Embryonic facial prominence (tissue), 1 donor: ENCODE results near the gene SMIM20.
"Not testable (repeated sequence)": the region's sequence is repeated elsewhere in the genome, so short reads cannot be mapped to it uniquely, and the experiment has no call there.

Experiments
- DNase-seq: peaks from one replicate; pipeline ENCODE4 v3.0.0-alpha.2; 2016; ENCODE audit errors: extremely low spot score

SMIM20 gene

DNA sequence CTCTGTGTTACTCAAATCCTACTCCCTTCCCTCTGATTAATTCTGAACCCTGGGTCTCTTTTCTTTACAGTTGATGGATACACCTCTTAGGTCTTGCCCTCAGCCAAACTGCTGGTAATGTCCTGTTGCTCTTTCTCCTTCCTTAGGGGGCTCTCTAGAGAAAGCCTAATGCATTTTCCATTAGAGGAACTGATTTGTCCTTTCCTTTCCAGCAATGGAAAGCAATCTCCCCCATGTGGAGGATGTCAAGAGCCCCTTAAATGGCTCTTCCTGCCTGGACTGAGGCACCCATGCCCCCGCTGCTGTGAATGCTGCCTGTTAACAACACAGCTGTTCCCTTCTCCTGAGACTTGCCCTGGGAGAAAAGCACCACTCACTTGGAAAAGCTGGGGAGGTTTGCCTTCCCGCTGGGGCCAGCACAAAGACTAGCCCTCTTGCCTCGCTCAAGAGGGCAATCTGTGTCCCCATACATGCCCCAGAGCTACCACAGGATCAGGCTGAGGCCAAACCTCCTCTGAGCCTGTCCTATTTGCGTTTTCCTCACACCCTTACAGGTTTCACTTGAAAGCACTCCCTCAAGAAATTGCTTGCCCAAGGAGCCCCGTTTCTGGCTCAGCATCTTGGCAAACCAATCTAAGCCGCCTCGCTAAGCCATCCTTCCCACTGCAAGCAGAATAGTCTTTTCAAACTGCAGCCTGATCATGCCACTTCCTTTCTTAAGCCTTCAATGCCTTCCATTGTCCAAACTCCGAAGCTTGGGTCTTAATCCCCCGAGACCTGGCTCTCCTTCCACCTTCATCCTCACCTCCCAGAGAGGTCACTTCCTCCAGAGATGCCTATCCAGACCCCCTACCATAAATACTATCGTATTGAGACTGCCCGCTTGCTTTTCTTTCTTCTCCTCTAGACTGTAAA, 23.2 kb upstream of the SMIM20 start:
- DNase-seq: no peak

DNA sequence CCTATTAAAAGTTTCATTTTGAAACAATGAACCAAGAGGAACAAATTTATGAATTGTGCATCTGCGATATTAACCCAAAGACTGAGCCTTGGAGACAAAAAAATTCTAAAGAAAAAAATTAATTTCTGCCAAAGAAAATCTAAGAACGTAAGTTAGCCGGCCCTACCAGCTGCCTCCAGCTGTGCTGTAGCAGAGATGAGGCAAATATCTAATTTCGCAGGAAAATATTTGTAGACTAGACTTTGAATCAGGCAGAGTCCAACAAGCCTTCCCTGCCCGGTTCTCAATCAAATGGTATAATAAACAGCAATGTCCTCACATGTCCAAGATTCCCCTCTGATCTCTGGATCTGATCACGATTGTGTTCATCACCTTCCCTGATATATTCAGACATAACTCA, 21.2 kb upstream of the SMIM20 start:
- no peak for DNase-seq

DNA sequence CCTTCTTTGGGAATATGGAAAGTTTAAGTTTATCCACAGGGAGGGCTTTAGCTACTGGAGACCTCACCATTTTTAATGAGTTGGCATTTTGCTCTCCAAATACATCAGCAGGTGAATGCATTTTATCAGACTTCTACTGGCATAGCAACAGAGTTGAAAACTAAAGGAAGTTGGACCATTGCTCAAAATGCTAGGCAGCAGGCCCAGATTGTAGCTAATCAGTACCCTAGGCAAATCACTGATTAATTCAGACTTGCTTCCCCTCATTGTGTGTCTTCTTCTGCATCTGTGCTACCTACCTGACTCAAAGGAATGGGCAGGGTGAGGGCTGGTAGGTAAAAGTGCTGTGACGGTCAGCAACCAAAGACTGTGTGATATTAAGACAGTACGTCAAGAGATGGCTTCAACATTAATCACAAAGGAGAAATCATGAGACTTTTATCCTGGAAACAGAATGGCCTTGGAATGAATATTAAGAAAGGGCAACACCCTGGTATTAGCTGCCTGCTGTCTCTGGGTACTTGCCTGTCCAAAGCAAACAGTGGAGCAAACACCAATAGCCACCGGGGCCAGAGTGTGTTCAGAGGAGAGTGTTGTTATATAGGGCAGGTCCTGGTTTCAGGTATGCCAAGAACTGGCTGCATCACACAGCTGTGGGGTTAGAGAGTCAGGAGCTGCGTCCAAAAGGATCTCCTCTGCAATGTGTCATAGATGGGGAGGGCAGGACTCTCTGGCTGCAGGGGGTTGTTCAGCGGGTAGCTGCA, 17.1 kb upstream of the SMIM20 start:
- no peak for DNase-seq

DNA sequence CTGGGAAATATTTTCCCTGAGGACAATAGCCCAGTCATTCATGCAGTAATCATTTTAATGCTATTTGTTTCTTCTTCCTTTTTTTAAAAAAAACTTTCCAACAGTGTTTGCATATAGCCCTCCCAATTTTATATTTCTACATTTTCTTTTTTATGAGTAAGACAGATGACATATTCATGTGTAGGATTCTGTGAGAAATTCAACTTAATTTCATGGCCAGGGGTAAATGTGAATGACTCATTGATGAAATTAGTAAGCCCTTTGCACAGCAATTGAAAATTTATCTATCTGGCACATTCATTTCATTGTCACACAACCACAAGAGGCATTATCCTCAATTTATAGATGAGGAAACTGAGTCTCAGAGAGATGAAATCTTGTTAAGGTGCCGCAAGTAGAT, 13.7 kb upstream of the SMIM20 start:
- no peak for DNase-seq

DNA sequence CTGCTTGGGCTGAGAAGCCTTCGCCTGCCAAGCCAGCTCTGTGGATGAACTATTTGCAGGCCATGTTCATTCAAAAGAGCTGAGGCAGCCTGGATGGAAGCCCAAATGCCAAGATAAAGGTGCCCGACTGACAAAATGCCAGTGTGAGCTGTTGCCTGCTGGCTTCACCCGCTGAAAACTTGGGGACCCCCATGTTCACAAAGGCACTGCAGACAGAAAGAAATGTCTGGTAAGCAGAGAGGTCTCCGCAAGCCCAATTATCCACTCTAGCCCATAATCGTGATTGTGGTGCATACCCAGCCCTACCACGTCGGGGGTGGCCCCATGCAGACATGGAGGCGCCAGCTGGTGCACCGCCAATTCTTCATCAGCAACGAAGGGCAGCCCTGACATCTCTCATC, 13.0 kb upstream of the SMIM20 start:
- no peak for DNase-seq

DNA sequence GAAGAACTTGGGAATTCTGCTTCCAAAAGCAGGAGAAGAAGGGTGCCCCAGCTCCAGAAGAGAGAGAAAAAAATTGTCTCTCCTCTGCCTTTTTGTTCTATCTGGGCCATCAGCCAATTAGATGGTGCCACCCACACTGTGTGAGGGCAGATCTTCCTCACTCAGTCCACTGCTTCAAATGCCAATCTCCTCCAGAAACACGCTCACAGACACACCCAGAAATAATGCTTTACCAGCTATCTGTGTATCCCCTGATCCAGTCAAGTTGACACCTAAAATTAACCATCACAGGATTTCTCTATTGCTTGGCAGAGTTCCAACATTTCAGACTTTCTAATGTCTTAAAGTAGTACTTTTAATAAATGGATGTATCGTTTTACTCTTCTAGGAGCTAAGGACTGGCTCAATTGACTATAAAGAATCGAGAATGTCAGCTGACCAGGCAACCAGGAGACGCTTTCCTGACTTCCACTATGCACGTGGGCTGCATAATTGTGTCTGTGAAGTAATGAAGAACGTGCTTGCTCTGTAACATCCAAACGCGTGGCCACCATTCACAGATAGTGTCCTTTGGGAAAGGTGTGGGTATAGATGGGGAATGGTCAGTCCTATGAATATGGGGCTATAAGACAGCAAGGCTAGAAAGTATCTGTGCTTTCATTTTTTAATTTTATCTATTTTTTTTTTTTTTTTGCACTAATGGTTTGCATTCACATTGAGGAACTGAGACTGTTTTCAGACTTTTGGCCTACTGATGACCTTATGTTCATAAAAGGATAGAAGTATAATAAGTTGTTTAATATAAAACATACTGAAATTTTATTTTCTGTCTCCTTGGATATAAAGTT, 9.9 kb upstream of the SMIM20 start:
- no peak for DNase-seq

DNA sequence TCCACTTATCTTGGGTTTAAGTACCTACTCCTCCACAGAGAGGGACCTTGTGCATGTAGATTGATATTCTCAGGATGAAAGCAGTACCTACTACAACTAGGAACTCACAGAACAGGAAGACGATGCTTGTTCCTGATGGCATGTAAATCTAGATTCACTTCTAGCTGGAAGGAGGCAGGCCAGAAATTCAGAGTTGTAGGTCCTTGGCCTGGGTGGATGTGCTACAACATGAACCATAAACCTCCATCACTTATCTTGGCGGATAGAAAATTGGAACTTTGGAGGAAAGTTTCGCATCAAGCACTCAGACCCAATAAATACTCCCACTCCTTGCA, 9.3 kb upstream of the SMIM20 start:
- no peak for DNase-seq

DNA sequence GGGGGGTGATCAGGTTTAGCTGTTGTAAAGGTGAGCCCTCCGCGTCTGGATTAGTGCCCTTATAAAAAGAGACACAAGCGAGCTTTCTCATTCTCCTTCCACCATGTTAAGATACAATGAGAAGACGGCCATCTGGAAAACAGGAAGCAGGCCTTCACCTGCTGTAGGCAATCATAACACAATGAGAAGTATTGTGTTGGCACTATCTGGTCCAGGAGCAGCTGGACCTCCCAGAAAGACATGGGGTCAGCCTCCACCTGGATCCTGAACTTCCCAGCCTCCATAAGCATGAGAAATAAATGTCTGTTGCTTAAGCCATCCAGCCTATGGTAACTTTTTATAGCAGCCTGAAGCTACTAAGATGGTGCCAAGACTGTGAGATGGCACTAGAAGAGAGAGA, 8.6 kb upstream of the SMIM20 start:
- no peak for DNase-seq

DNA sequence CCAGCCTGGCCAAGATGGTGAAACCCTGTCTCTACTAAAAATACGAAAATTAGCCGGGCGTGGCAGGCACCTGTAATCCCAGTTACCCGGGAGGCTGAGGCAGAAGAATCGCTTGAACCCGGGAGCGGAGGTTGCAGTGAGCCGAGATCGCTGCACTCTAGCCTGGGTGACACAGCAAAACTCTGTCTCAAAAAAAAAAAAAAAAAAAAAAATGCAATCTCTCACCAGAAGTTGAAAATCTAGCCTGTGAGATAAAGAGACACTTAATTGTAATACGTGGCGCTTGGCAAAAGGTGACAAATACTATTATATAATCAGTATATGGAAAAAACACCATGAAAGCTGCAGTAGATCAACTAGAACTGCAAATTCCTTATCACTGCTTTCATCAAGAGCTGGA, 7.9 kb upstream of the SMIM20 start:
- not testable (repeated sequence) for DNase-seq

DNA sequence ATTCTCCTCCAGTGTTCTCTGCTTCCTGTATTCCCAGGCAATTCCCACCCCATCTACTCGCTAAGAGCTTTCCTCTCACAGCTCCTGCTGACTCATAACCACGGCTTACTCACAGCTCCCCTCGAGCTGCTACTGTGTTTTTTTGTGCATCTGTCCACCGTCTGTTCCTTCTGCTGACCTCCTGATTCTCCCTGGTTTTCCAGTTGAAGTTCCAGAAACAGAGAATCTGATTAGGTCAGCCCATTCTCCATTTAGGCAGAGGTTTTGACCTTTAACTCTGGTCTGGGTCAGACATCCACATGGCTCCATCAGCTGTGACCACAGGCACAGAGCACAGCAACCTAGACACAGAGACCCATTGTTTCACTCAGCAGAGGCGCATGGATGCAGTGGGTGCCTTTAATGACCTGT, 5.5 kb upstream of the SMIM20 start:
- DNase-seq: no peak

DNA sequence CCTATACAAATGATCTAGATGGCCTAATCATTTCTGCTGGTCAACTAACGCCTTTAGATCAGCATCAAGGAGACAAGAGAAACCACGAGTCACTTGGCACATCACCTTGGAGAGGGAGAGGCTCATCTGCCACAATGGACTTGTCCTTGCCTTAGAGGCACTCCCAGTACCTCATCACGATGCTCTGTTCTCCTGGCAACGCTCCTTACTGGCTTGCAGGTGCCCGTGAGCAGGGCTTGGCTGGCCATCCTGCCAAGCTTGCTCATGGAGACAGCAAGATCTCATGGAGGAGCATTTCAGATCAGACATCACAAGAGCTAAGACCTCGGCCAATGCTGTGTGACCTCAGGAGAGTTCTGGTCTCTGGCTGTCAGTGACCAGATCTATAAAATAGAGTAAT, 2.7 kb upstream of the SMIM20 start:
- no peak for DNase-seq

DNA sequence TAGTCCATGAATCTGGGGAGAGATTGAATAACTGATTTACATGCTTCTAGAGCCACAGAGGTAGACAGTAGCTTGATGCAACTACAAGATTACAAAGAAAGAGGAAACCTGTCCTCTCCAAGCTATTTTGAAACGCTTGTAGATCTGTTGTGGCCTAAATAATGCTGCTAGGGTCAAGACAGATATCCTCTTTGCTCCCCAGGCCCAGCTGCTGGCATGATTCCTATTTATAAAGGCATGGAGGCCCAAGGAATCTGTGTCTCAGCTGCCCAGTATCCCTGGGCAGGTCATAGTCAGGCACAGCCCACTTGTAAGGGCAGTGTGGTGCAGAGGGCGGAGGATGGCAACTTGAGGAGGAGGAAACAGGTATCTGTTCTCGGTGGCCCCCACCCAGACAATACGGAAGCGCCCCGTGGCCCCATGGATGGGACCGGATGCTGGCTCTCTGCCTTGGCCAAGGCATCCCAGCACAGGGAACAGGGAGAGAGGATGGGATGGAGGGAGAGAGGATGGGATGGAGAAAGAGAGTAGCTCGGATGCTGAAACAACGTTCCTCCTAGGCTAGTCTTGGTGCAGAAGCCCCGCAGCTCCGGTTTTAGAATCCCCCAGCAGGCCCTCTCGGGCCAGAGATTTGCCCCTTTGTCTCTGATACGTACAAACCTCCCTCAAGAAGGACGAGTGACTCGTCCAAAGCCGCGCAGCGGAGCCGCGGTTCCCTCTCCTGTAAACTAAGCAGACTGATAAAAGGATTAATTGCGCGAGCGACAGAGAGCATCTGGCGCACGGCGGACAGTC, 767 bp upstream of the SMIM20 start:
- DNase-seq: no peak

DNA sequence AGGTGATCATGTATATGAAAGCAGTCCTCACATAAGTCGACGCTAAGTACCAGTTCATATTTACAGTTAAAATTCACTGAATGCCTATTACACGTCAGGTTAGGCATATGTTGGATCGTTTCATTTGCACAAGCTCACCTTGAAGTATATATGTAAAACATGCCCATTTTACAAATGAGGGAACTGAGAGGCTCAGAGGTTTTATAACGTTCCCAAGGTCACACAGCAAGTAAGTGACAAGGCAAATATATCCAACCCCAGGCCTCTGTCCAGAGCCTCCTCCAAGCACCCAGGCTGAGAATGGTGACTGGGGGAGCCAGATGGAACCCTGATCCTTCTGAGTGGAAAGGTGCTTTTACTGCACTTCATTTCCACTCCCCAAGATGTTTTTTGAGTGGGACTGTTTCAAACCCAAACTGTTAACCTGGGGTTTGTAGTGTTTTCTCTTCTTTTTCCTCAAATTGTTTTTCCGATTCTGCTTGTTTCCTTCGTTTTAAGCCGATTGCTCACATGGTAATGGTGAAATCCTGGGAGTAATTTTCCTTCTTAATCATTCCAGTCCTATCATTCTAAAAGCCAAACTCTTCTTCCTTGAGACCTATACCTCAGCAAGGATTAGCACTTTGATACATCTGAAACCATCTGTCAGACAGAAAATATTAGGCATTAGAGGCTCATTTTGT, 791 bp downstream of the SMIM20 start:
- DNase-seq: no peak

DNA sequence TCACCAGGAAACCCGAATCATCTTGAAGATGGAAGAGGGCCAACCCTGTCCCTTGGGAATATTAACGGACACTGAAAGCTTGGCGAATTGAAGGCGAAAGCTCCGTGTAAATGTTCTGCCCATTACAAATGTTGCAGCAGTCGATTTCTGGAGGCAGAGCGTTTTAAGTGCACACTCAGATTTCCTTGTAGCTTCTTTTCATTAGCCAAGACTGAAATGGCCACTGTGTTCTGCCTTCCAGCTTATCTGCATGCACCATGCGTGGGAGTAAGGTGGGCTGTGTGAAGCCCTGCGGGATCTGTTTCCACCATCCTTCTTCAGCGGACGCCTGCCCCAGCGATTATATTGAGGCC, 1.3 kb downstream of the SMIM20 start:
- DNase-seq: no peak

DNA sequence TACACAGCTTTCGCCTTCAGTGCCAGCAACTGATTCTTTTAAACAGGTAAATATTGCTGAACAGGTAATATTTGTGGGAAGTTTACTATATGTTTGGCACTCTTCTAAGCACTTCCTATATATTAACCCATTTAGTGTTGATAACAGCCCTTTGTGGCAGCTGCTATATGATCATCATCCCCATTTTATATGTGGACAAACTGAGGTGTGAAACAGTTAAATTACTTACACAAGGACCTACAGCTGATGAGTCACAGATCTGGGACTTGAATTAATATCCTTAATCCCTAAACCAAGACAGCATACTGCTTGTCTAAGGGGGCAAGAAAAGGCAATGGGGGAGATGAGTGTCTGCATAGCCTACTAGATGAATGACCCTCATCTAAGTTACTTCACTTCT, 2.9 kb downstream of the SMIM20 start:
- no peak for DNase-seq

DNA sequence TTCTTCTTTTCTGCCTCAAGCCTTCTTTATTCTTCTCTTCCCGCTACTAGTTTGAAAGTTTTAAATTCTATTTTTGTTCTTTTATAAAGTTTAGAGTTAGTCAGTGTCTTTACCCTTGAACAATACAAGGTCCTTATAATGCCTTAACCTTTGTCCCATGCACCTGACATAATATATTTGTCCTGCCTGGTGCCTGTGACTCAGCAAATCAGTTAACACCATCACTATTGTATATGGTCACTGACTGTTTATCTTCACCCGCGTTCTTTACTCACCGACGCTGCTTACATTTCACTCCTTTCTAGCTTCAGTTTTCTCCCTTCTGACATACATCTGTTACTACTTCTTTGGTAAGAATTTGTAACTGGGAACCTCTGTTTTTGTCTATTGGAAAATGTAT, 5.7 kb downstream of the SMIM20 start:
- no peak for DNase-seq

DNA sequence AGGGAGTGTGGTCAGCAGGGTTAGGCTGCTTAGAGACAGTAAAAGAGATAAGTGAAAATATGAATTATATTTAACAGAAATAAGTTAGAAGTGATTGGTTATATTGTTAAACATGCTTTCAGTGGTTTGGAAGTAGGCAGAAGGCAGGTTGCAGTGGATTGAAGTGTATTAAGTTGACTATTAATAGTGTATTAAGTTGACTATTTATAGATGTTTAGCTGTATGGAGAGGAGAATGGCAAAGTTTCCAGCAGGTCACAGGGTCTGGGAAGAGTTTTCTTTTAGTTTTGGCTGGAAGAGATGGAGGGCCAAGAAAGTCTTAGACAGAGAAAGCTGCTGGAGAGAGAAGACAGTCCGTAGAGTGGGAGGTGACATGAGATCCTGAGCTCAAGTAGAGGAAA, 7.9 kb downstream of the SMIM20 start:
- no peak for DNase-seq

DNA sequence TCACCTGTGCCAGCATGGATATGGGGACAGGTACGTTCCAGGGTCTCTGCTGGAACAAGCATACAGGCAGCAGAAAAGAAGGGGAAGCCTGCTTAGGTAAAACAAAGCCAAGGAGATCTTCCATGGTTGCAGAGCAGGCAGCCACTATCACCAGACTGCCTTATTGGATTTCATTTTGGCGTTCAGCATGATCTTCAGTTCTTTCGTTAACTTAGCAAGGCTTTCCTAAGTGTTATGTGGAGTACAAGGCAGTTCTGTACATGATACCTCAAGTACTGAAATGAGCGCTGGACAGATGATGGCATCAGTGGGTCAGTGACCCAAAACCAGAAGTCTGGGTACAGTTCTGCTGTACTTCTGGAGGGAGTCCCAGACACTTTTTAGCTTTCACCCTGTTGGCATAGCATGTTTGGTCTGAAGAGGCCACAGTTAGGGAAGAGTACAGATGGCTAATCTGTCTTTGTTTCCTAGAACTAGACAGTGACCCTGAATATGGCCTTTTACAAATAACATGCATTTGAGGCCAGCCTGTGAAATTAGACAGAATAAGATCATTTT, 8.9 kb downstream of the SMIM20 start:
- DNase-seq: no peak

DNA sequence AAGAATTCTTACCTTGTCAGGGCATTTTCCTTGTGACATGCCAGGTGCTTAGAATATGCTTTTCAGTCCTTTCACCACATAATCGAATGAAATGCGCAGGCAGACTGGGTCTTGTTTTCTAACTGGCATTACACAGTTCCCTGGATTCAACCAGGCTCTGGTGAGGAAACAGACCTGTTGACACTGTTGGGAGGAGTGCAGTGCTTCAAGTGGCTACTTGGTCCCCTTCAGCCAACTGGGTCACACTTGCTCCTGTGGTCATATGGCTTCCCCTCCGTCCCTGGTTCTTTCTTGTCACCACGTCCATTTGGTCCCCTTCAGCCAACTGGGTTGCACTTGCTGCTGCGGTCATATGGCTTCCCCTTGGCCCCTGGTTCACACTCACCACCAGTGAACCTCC, 9.7 kb downstream of the SMIM20 start:
- DNase-seq: no peak

DNA sequence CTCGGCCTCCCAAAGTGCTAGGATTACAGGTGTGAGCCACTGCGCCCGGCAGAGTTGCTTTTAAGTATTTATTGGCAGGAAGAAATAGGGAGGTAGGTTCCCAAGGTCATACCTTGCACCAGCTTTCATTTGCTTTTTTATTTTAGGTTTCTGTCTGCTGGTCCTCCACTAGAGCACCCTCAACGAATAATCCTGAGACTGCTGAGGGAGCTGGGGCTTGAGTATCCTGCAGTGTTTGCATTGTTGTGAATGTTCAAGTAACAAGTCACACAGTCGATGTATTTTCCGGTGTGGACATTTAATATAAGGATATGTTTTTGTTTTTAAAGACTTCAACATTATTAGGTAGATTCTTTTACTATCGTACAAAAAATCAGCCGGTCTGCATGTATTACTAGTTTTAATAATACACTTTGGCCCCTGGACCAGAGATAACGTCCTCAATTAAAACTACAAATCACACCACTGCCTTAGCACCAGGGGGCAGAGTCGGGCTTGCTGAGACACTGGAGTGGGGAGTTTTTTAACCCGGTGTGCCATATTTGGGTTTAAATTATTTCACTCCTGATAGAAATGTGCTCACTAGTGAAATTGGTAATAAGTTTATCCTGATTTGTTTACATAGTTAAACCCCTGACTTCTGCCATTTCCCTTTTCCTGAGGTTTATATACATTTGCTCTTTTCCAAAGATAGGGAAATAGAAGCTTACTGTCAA, 11.6 kb downstream of the SMIM20 start:
- no peak for DNase-seq
